GM21515 (cell line): Measurements from ENCODE around the gene JMY.
A peak's percentile ranks its signal among the peaks of the same experiment; 100 is the strongest.
"Not testable (repeated sequence)": the region's sequence is repeated elsewhere in the genome, so short reads cannot be mapped to it uniquely, and the experiment has no call there.

ENCODE experiments used
- ATAC-seq: cut with Tn5 transposase; IDR thresholded peaks from one replicate; pipeline ENCODE4 v1.9.1; 2021; ENCODE audit not compliant: unreplicated experiment

Gene JMY

GRCh38 chr5:79236970-79237739, 1.2 kb downstream of the JMY start:
- ATAC-seq: peak; percentile 19

GRCh38 chr5:79237740-79238560, 2.0 kb downstream of the JMY start:
- no peak for ATAC-seq

GRCh38 chr5:79240561-79240960, 4.6 kb downstream of the JMY start:
- no peak for ATAC-seq

GRCh38 chr5:79241535-79241979, 5.6 kb downstream of the JMY start:
- no peak for ATAC-seq

GRCh38 chr5:79242242-79243039, 6.5 kb downstream of the JMY start:
- ATAC-seq: no peak

- no peak for ATAC-seq
Observed at GRCh38 chr5:79243224-79243623, 7.3 kb downstream of the JMY start.

- ATAC-seq: not testable (repeated sequence)
Observed at GRCh38 chr5:79254067-79254466, 18.1 kb downstream of the JMY start.

- ATAC-seq: peak; percentile 75
Observed at GRCh38 chr5:79255786-79256557, 20.0 kb downstream of the JMY start.

GRCh38 chr5:79256563-79256962, 20.6 kb downstream of the JMY start:
- ATAC-seq: no peak

- no peak for ATAC-seq
Observed at GRCh38 chr5:79257314-79257713, 21.4 kb downstream of the JMY start.

- no peak for ATAC-seq
Observed at GRCh38 chr5:79258801-79259200, 22.9 kb downstream of the JMY start.

GRCh38 chr5:79259383-79259782, 23.5 kb downstream of the JMY start:
- ATAC-seq: no peak

GRCh38 chr5:79259810-79260209, 23.9 kb downstream of the JMY start:
- ATAC-seq: no peak

- ATAC-seq: no peak
Observed at GRCh38 chr5:79261897-79262296, 26.0 kb downstream of the JMY start.

- ATAC-seq: no peak
Observed at GRCh38 chr5:79263290-79263689, 27.4 kb downstream of the JMY start.

- no peak for ATAC-seq
Observed at GRCh38 chr5:79267180-79267579, 31.2 kb downstream of the JMY start.

GRCh38 chr5:79269733-79270166, 33.8 kb downstream of the JMY start:
- ATAC-seq: no peak

- ATAC-seq: no peak
Observed at GRCh38 chr5:79273341-79273740, 37.4 kb downstream of the JMY start.

- no peak for ATAC-seq
Observed at GRCh38 chr5:79284846-79285245, 48.9 kb downstream of the JMY start.

GRCh38 chr5:79285285-79285684, 49.4 kb downstream of the JMY start:
- ATAC-seq: no peak

- no peak for ATAC-seq
Observed at GRCh38 chr5:79285833-79286232, 49.9 kb downstream of the JMY start.
